Measurements from ENCODE around the gene CACNA1C.

Gene CACNA1C

GRCh38 chr12:2374092-2374906 is 321.5 kb downstream of the CACNA1C start:
- Histone ChIP-seq H3K9me3 (ENCODE audit: severe bottlenecking) (no peaks in the 10 kb centered on the region), H3K27me3 (ENCODE audit: insufficient read depth, low read depth, severe bottlenecking) (no peaks in the 10 kb centered on the region), H3K36me3 (no peaks in the 10 kb centered on the region), H3K27ac (no peak overlapping the region), H3K4me3 (ENCODE audit: low read depth, low read length) (no peak overlapping the region)
- DNase-seq: no peak
- TF ChIP-seq CTCF (IDR thresholded peaks at IDR 0.05; ENCODE audit: low read depth, low read length): no peak

- no peaks in the 10 kb centered on the region for H3K27me3 ChIP-seq (ENCODE audit: insufficient read depth, low read depth, severe bottlenecking)
- TF ChIP-seq CTCF (IDR thresholded peaks at IDR 0.05; ENCODE audit: low read depth, low read length): no peak
- H3K36me3 ChIP-seq: no peaks in the 10 kb centered on the region
- H3K9me3 ChIP-seq (ENCODE audit: severe bottlenecking): no peaks in the 10 kb centered on the region
- no peak overlapping the region for H3K27ac ChIP-seq
- no peak for DNase-seq
- no peak overlapping the region for H3K4me3 ChIP-seq (ENCODE audit: low read depth, low read length)
Measured at GRCh38 chr12:2375871-2376270, 323.1 kb downstream of the CACNA1C start.

GRCh38 chr12:2376908-2377657 is 324.3 kb downstream of the CACNA1C start:
- DNase-seq: no peak
- no peaks in the 10 kb centered on the region for H3K27me3 ChIP-seq (ENCODE audit: insufficient read depth, low read depth, severe bottlenecking)

GRCh38 chr12:2378835-2379330 is 326.1 kb downstream of the CACNA1C start:
- TF ChIP-seq CTCF (IDR thresholded peaks at IDR 0.05; ENCODE audit: low read depth, low read length): no peak
- H3K27me3 ChIP-seq (ENCODE audit: insufficient read depth, low read depth, severe bottlenecking): no peaks in the 10 kb centered on the region

More at GRCh38 chr12:2376908-2377657, 324.3 kb downstream of the CACNA1C start:
- TF ChIP-seq CTCF (IDR thresholded peaks at IDR 0.05; ENCODE audit: low read depth, low read length): no peak
- Histone ChIP-seq H3K4me3 (ENCODE audit: low read depth, low read length) (no peak overlapping the region), H3K36me3 (no peaks in the 10 kb centered on the region), H3K9me3 (ENCODE audit: severe bottlenecking) (no peaks in the 10 kb centered on the region), H3K27ac (no peak overlapping the region)

GRCh38 chr12:2380946-2381345 is 328.2 kb downstream of the CACNA1C start:
- no peak for DNase-seq
- Histone ChIP-seq H3K9me3 (ENCODE audit: severe bottlenecking) (no peaks in the 10 kb centered on the region), H3K27ac (no peak overlapping the region), H3K36me3 (no peaks in the 10 kb centered on the region), H3K4me3 (ENCODE audit: low read depth, low read length) (no peak overlapping the region), H3K27me3 (ENCODE audit: insufficient read depth, low read depth, severe bottlenecking) (no peaks in the 10 kb centered on the region)
- TF ChIP-seq CTCF (IDR thresholded peaks at IDR 0.05; ENCODE audit: low read depth, low read length): no peak

More at GRCh38 chr12:2378835-2379330, 326.1 kb downstream of the CACNA1C start:
- Histone ChIP-seq H3K27ac (no peak overlapping the region), H3K4me3 (ENCODE audit: low read depth, low read length) (no peak overlapping the region), H3K9me3 (ENCODE audit: severe bottlenecking) (no peaks in the 10 kb centered on the region), H3K36me3 (no peaks in the 10 kb centered on the region)
- DNase-seq: no peak
